Esophagus squamous epithelium (tissue), 5 donors: ENCODE data around the gene SMC6. TPM values are rescaled to one million over a fixed set of nuclear protein-coding genes. Genes with fewer than 3 reads are reported as not detected.
A peak's percentile ranks its signal among the peaks of the same experiment; 100 is the strongest.

Source experiments
- DNase-seq: peaks from one replicate; lab custom pipeline; 2025; lab: John Stamatoyannopoulos, UW
- H3K27ac ChIP-seq, 4 donors: fragments of 200-600 bp; sonication (generic); one replicate each; pipeline ENCODE4 v1.5.1; 2016 to 2019; ENCODE audit warnings: mild to moderate bottlenecking in 1 of 4
- H3K27me3 ChIP-seq, 4 donors: fragments of 200-600 bp; sonication (generic); 1 replicate in 3 of 4; 2 replicates in 1 of 4; pipeline versions ENCODE4 v1.5.1 to v1.6.0; 2017 to 2021; ENCODE audit warnings: antibody characterized with exemption in 1 of 4
- H3K36me3 ChIP-seq, 3 donors: fragments of 200-600 bp; sonication (generic); one replicate each; pipeline ENCODE4 v1.5.1; 2016 to 2019
- H3K4me1 ChIP-seq, 3 donors: fragments of 200-600 bp; sonication (generic); one replicate each; pipeline ENCODE4 v1.5.1; 2017 to 2019
- H3K4me3 ChIP-seq, 4 donors: fragments of 200-600 bp; sonication (generic); 1 replicate in 3 of 4; 2 replicates in 1 of 4; pipeline ENCODE4 v1.5.1; 2016 to 2019; ENCODE audit warnings: mild to moderate bottlenecking in 2 of 4, moderate library complexity in 1 of 4
- H3K9me3 ChIP-seq, 3 donors: fragments of 200-600 bp; sonication (generic); one replicate each; pipeline ENCODE4 v1.5.1; 2016 to 2019
- CTCF ChIP-seq, 6 experiments: fragments of 450-650 bp in 4 of 6; fragments of 200-600 bp in 2 of 6; sonication (generic) in 2 of 6; IDR thresholded peaks; one replicate each; pipeline ENCODE4 v1.5.1; 2016 to 2019; ENCODE audit warnings: antibody characterized with exemption in 6 of 6, mild to moderate bottlenecking in 4 of 6, moderate library complexity in 4 of 6
- POLR2A ChIP-seq, 4 donors: fragments of 450-650 bp; IDR thresholded peaks; one replicate each; pipeline ENCODE4 v1.6.1; 2017; ENCODE audit warnings: antibody characterized with exemption in 4 of 4, mild to moderate bottlenecking in 4 of 4, moderate library complexity in 3 of 4
- WGBS, 2 donors: methylation state at CpG; one replicate each; pipeline ENCODE4 v1.1.5; 2018; 5-methylcytosine and 5-hydroxymethylcytosine counted together
- intact Hi-C: fragments of 100-400 bp; cut with DNase I; formaldehyde crosslinking; loops from one replicate; pipeline ENCODE4 v1.15.0; 2022
- total RNA-seq, 4 donors: library from RNA; depleted of rRNA; stranded (reverse); fragments of >200 nt; gene quantifications; one replicate each; pipeline ENCODE4 v1.1.0, GENCODE V29; 2016
- donor health status: DM: yes; HTN: yes; CAD: no.

The SMC6 gene
- total RNA-seq, 4 donors from 2014 or later, result 25.3 to 40.4 (median 31.7) TPM

- Histone ChIP-seq H3K27me3 (no peaks in the 10 kb centered on the region), H3K4me1 (peaks cover 0 to 76% (median 14%) of the 10 kb centered on the region in 3 donors), H3K36me3 (no peaks in the 10 kb centered on the region), H3K4me3 (peak overlapping the region; percentile 74 to 98 (median 87)), H3K27ac (peak overlapping the region; percentile 96 to 98 (median 96)), H3K9me3 (no peaks in the 10 kb centered on the region)
- intact Hi-C loops, result no loop called here
- WGBS, 2 donors, result 4 to 5% methylated on average over 8 to 18 of the region's 70 CpGs
- DNase-seq, result no peak
- peak in 2 of 4 donors; percentile 23 to 74 for TF ChIP-seq POLR2A (IDR thresholded peaks at IDR 0.05)
- TF ChIP-seq CTCF (IDR thresholded peaks at IDR 0.05), result no peak
Measured at GRCh38 chr2:17752892-17753802, 463 bp downstream of the SMC6 start.

- Histone ChIP-seq H3K4me3 (peak overlapping the region in 3 of 4 donors; percentile 74 to 98 (median 82)), H3K27ac (peak overlapping the region in 3 of 4 donors; percentile 8 to 97 (median 96)), H3K9me3 (no peaks in the 10 kb centered on the region), H3K36me3 (no peaks in the 10 kb centered on the region), H3K4me1 (peaks cover 0 to 67% (median 14%) of the 10 kb centered on the region in 3 donors), H3K27me3 (no peaks in the 10 kb centered on the region)
- 26 to 36% methylated on average over 3 of the region's 3 CpGs for WGBS, 2 donors
- TF ChIP-seq POLR2A (IDR thresholded peaks at IDR 0.05) (no peak), CTCF (IDR thresholded peaks at IDR 0.05) (no peak)
- intact Hi-C loops, result no loop called here
- DNase-seq, result no peak
Measured at GRCh38 chr2:17752246-17752645, 1.4 kb downstream of the SMC6 start.

- H3K27me3 ChIP-seq, result no peaks in the 10 kb centered on the region
- 57 to 64% methylated on average over 2 of the region's 2 CpGs for WGBS, 2 donors
- H3K27ac ChIP-seq, result no peak overlapping the region
- TF ChIP-seq POLR2A (IDR thresholded peaks at IDR 0.05) (no peak), CTCF (IDR thresholded peaks at IDR 0.05) (no peak)
- H3K4me1 ChIP-seq, result peaks cover 0 to 46% (median 14%) of the 10 kb centered on the region in 3 donors
- no peaks in the 10 kb centered on the region for H3K9me3 ChIP-seq
- DNase-seq, result no peak
- no peak overlapping the region for H3K4me3 ChIP-seq
- H3K36me3 ChIP-seq, result peaks cover 0 to 6% (median 0%) of the 10 kb centered on the region in 3 donors
- intact Hi-C loops, result no loop called here
Measured at GRCh38 chr2:17749753-17750438, 3.7 kb downstream of the SMC6 start.

- no peak for DNase-seq
- intact Hi-C loops, result no loop called here
- Histone ChIP-seq H3K4me1 (peaks cover 0 to 37% (median 10%) of the 10 kb centered on the region in 3 donors), H3K4me3 (no peak overlapping the region), H3K27ac (no peak overlapping the region), H3K9me3 (no peaks in the 10 kb centered on the region), H3K27me3 (no peaks in the 10 kb centered on the region), H3K36me3 (peaks cover 0 to 17% (median 0%) of the 10 kb centered on the region in 3 donors)
- 81 to 89% methylated on average over 6 of the region's 6 CpGs for WGBS, 2 donors
- TF ChIP-seq POLR2A (IDR thresholded peaks at IDR 0.05) (no peak), CTCF (IDR thresholded peaks at IDR 0.05) (no peak)
Measured at GRCh38 chr2:17748745-17749144, 4.9 kb downstream of the SMC6 start.
